HCT116 (cell line): ENCODE results near the gene CHL1. TPM values are rescaled to one million over a fixed set of nuclear protein-coding genes. Genes with fewer than 3 reads are reported as not detected.

Experiments used
- ATAC-seq: fragments of 200-7000 bp; cut with Tn5 transposase; 2 replicates; pipeline ENCODE4 v1.9.1; 2020; ENCODE audit warnings: mild to moderate bottlenecking, moderate library complexity
- BruUV-seq: library from RNA; stranded (reverse); fragments of 400-500 nt; replicated peaks from 2 replicates; lab custom pipeline; 2021; lab: Mats Ljungman, UMichigan
- CTCF ChIA-PET: fragments of 300-600 bp; sonication (Branson Sonifier 250); formaldehyde crosslinking; loops from one replicate; lab custom pipeline; 2021; ENCODE audit warnings: antibody characterized with exemption; lab: Charles Lee
- POLR2A ChIA-PET: fragments of 300-600, 350-600 bp; sonication (Branson Sonifier 250); formaldehyde crosslinking; loops from one replicate; lab custom pipeline; 2021; ENCODE audit warnings: antibody characterized with exemption; lab: Charles Lee
- RAD21 ChIA-PET, 2 experiments: fragments of 300-600 bp; sonication (Branson Sonifier 250); formaldehyde crosslinking; loops; one replicate each; lab custom pipeline; 2023; ENCODE audit warnings: low total read pairs in 2 of 2; ENCODE audit not compliant: uncharacterized antibody in 2 of 2, unreplicated experiment in 2 of 2, low non-redundant PET in 1 of 2; lab: Charles Lee
- DNase-seq: peaks from one replicate; pipeline ENCODE4 v3.0.0-alpha.2; 2010; ENCODE audit warnings: low read depth, low spot score
- H2AFZ ChIP-seq: fragments of 200-600 bp; shearing (Covaris generic), sonication (generic); 2 replicates; pipeline ENCODE4 v1.6.1; 2017; ENCODE audit warnings: low read depth, mixed run types, mixed read lengths, antibody characterized with exemption, low read length; ENCODE audit not compliant: poor library complexity, severe bottlenecking
- H3K27ac ChIP-seq: 2 replicates; pipeline ENCODE4 v1.5.1; 2012; ENCODE audit warnings: low read depth, low read length
- H3K27me3 ChIP-seq: fragments of 200-600 bp; sonication (generic); 2 replicates; pipeline ENCODE4 v1.6.1; 2016; ENCODE audit warnings: mixed run types, low read length, mixed read lengths; ENCODE audit not compliant: insufficient read depth
- H3K36me3 ChIP-seq, 2 experiments: fragments of 200-500 bp in 1 of 2; fragments of 200-600 bp in 1 of 2; sonication (Bioruptor generic) in 1 of 2; sonication (generic) in 1 of 2; 2 replicates each; pipeline versions ENCODE4 v1.5.1 to v1.6.1; 2014 to 2016; ENCODE audit warnings: low read length in 2 of 2, inconsistent platforms in 1 of 2, mixed read lengths in 1 of 2, mixed run types in 1 of 2; ENCODE audit not compliant: insufficient read depth in 2 of 2, control insufficient read depth in 1 of 2
- H3K4me1 ChIP-seq, 2 experiments: fragments of 200-600 bp in 1 of 2; sonication (generic) in 1 of 2; 2 replicates each; pipeline versions ENCODE4 v1.5.1 to v1.6.1; 2012 to 2017; ENCODE audit warnings: low read length in 2 of 2, inconsistent platforms in 1 of 2, mild to moderate bottlenecking in 1 of 2, mixed read lengths in 1 of 2, mixed run types in 1 of 2, moderate library complexity in 1 of 2; ENCODE audit not compliant: insufficient read depth in 2 of 2, control insufficient read depth in 1 of 2
- H3K4me2 ChIP-seq: fragments of 200-600 bp; sonication (generic); 2 replicates; pipeline ENCODE4 v1.6.1; 2017; ENCODE audit warnings: mixed run types, low read length, mixed read lengths
- H3K4me3 ChIP-seq, 2 experiments: fragments of 200-600 bp in 1 of 2; sonication (generic) in 1 of 2; replicated peaks in 1 of 2; 2 replicates each; pipeline ENCODE4 v1.5.1; 2011 to 2016; ENCODE audit warnings: low read length in 2 of 2, control low read depth in 1 of 2, low read depth in 1 of 2, mild to moderate bottlenecking in 1 of 2, mixed read lengths in 1 of 2, mixed run types in 1 of 2
- H3K79me2 ChIP-seq: fragments of 200-600 bp; sonication (generic); 2 replicates; pipeline ENCODE4 v1.6.1; 2017; ENCODE audit warnings: mild to moderate bottlenecking, mixed run types, low read length, moderate library complexity, mixed read lengths; ENCODE audit not compliant: insufficient read depth
- H3K9ac ChIP-seq: fragments of 200-600 bp; sonication (generic); 2 replicates; pipeline ENCODE4 v1.6.1; 2016; ENCODE audit warnings: low read length, mixed read lengths
- H3K9me2 ChIP-seq: fragments of 200-600 bp; sonication (generic), shearing (Covaris generic); 2 replicates; pipeline ENCODE4 v1.6.1; 2017; ENCODE audit warnings: mixed run types, mild to moderate bottlenecking, moderate library complexity; ENCODE audit not compliant: insufficient read depth
- H3K9me3 ChIP-seq, 2 experiments: fragments of 200-500 bp in 1 of 2; fragments of 200-600 bp in 1 of 2; sonication (Bioruptor generic) in 1 of 2; sonication (generic) in 1 of 2; 2 replicates each; pipeline ENCODE4 v1.6.1; 2014 to 2017; ENCODE audit warnings: low read length in 2 of 2, mixed read lengths in 2 of 2, inconsistent platforms in 1 of 2, low read depth in 1 of 2, mild to moderate bottlenecking in 1 of 2, mixed run types in 1 of 2, moderate library complexity in 1 of 2; ENCODE audit not compliant: control insufficient read depth in 1 of 2, insufficient read depth in 1 of 2
- H4K20me1 ChIP-seq: fragments of 200-600 bp; sonication (generic), shearing (Covaris generic); 2 replicates; pipeline ENCODE4 v1.6.1; 2017; ENCODE audit warnings: mixed run types, mild to moderate bottlenecking, moderate library complexity; ENCODE audit not compliant: insufficient read depth
- ATF3 ChIP-seq: IDR thresholded peaks from 2 replicates; pipeline ENCODE4 v1.6.1; 2012
- CEBPB ChIP-seq: IDR thresholded peaks from 2 replicates; pipeline ENCODE4 v1.6.1; 2012; ENCODE audit warnings: low read depth
- CTCF ChIP-seq, 3 experiments: fragments of 200-600 bp in 1 of 3; sonication (generic) in 1 of 3; IDR thresholded peaks in 2 of 3; conservative IDR thresholded peaks in 1 of 3; 2 replicates each; pipeline ENCODE4 v1.5.1; 2012 to 2017; ENCODE audit warnings: low read depth in 2 of 3, low read length in 2 of 3, antibody characterized with exemption in 1 of 3, borderline replicate concordance in 1 of 3, control low read depth in 1 of 3, mild to moderate bottlenecking in 1 of 3, mixed read lengths in 1 of 3, mixed run types in 1 of 3, moderate library complexity in 1 of 3; ENCODE audit not compliant: insufficient read depth in 1 of 3
- EGR1 ChIP-seq: IDR thresholded peaks from 2 replicates; pipeline ENCODE4 v1.6.1; 2012; ENCODE audit warnings: low read depth
- ELF1 ChIP-seq: IDR thresholded peaks from 2 replicates; pipeline ENCODE4 v1.6.1; 2012; ENCODE audit warnings: low read depth, borderline replicate concordance
- EZH2 ChIP-seq: fragments of 200-600 bp; sonication (generic); IDR thresholded peaks from 2 replicates; pipeline ENCODE4 v1.6.1; 2017; ENCODE audit warnings: antibody characterized with exemption, mixed run types
- FOSL1 ChIP-seq: IDR thresholded peaks from 2 replicates; pipeline ENCODE4 v1.6.1; 2012; ENCODE audit warnings: low read depth
- JUND ChIP-seq: IDR thresholded peaks from 2 replicates; pipeline ENCODE4 v1.6.1; 2012
- POLR2A ChIP-seq: IDR thresholded peaks from 2 replicates; pipeline ENCODE4 v1.7.0; 2011; ENCODE audit warnings: borderline replicate concordance; ENCODE audit not compliant: insufficient read depth, insufficient read length; ENCODE audit errors: extremely low read depth
- POLR2AphosphoS5 ChIP-seq: IDR thresholded peaks from 2 replicates; pipeline ENCODE4 v1.6.1; 2011; ENCODE audit warnings: mild to moderate bottlenecking, low read depth, low read length, moderate library complexity
- RAD21 ChIP-seq: IDR thresholded peaks from 2 replicates; pipeline ENCODE4 v1.6.1; 2012; ENCODE audit warnings: low read depth, mild to moderate bottlenecking
- SIN3A ChIP-seq: IDR thresholded peaks from 2 replicates; pipeline ENCODE4 v1.6.1; 2012; ENCODE audit warnings: low read depth
- SP1 ChIP-seq: IDR thresholded peaks from 2 replicates; pipeline ENCODE4 v1.6.1; 2012; ENCODE audit warnings: low read depth
- TCF7L2 ChIP-seq: IDR thresholded peaks from 2 replicates; pipeline ENCODE4 v1.7.0; 2011; ENCODE audit warnings: borderline replicate concordance, inconsistent platforms; ENCODE audit not compliant: insufficient read depth, insufficient read length; ENCODE audit errors: extremely low read depth
- YY1 ChIP-seq: IDR thresholded peaks from 2 replicates; pipeline ENCODE4 v1.6.1; 2011; ENCODE audit warnings: low read length, low read depth, moderate library complexity, mild to moderate bottlenecking; ENCODE audit not compliant: insufficient replicate concordance; ENCODE audit errors: extremely low read depth
- intact Hi-C: fragments of 100-400 bp; cut with micrococcal nuclease; formaldehyde crosslinking; loops from 2 replicates; pipeline ENCODE4 v1.10.0; 2022
- total RNA-seq: library from RNA; stranded (reverse); gene quantifications from one replicate; pipeline ENCODE4 v1.2.1, GENCODE V29; 2021; ENCODE audit not compliant: unreplicated experiment
- TF ChIP-seq, protein P1 (sequence below): IDR thresholded peaks from 2 replicates; pipeline ENCODE4 v1.6.1; 2012; ENCODE audit warnings: low read depth
- TF ChIP-seq, protein P2 (sequence below): IDR thresholded peaks from 2 replicates; pipeline ENCODE4 v1.6.1; 2011; ENCODE audit warnings: mild to moderate bottlenecking, low read length, moderate library complexity; ENCODE audit not compliant: insufficient replicate concordance; ENCODE audit errors: extremely low read depth

The CHL1 gene
- total RNA-seq, 1 experiment from 2014 or later = not detected

DNA sequence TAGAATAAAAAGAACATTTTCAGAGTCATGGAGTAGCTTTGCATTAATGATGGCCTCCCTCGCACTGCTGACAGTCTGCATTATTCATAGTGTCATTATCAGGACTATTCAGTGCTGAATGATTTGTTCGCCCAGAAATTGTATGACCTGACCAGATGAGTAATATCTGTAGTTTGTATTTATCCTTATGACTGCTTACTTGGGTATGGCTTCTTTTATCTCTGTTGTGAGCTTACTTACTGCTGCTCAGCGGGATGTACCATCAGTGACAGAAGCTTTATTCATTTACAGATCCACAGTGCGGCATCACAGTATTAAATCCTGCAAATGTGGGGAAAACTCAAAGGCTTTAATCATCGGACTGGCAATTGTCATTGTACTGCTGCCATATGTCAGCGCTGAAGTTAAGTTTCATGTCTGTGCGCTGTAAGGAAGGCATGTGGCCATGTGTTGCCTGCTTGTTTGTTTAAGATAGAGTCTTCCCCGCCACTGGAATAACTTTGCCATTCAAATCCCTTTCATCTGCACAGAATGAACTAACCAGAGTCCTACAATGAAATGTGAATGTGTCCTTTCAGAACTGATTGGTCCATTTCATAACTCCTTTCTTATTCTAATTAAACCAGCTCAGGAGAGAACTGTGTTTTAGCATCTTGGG is 262.2 kb downstream of the CHL1 start:
- H3K27me3 ChIP-seq = no peaks in the 10 kb centered on the region
- BruUV-seq = no TSS peak
- DNase-seq (no peak), ATAC-seq (no peak)
- no peak overlapping the region for H3K4me3 ChIP-seq
- no peak overlapping the region for H3K4me2 ChIP-seq
- no peaks in the 10 kb centered on the region for H3K9me2 ChIP-seq
- H2AFZ ChIP-seq = no peak overlapping the region
- H4K20me1 ChIP-seq = no peaks in the 10 kb centered on the region
- ChIA-PET POLR2A (no interaction called here), CTCF (no interaction called here), RAD21 (no interaction called here)
- no peaks in the 10 kb centered on the region for H3K79me2 ChIP-seq
- no peaks in the 10 kb centered on the region for H3K36me3 ChIP-seq
- H3K4me1 ChIP-seq = no peaks in the 10 kb centered on the region
- H3K27ac ChIP-seq = no peak overlapping the region
- intact Hi-C loops = no loop called here
- H3K9ac ChIP-seq = no peak overlapping the region
- H3K9me3 ChIP-seq = peaks cover 5 to 23% of the 10 kb centered on the region in 2 experiments; a peak in 3 of 4 replicates
- TF ChIP-seq JUND = no peak
- TF ChIP-seq CTCF (IDR thresholded peaks at IDR 0.05 in 2 of 3, conservative IDR thresholded peaks at IDR 0.05 in 1 of 3; ENCODE audit: borderline replicate concordance in 1 of 3, insufficient read depth in 1 of 3, low read depth in 2 of 3, low read length in 2 of 3) = no peak
- TF ChIP-seq, protein P1, sequence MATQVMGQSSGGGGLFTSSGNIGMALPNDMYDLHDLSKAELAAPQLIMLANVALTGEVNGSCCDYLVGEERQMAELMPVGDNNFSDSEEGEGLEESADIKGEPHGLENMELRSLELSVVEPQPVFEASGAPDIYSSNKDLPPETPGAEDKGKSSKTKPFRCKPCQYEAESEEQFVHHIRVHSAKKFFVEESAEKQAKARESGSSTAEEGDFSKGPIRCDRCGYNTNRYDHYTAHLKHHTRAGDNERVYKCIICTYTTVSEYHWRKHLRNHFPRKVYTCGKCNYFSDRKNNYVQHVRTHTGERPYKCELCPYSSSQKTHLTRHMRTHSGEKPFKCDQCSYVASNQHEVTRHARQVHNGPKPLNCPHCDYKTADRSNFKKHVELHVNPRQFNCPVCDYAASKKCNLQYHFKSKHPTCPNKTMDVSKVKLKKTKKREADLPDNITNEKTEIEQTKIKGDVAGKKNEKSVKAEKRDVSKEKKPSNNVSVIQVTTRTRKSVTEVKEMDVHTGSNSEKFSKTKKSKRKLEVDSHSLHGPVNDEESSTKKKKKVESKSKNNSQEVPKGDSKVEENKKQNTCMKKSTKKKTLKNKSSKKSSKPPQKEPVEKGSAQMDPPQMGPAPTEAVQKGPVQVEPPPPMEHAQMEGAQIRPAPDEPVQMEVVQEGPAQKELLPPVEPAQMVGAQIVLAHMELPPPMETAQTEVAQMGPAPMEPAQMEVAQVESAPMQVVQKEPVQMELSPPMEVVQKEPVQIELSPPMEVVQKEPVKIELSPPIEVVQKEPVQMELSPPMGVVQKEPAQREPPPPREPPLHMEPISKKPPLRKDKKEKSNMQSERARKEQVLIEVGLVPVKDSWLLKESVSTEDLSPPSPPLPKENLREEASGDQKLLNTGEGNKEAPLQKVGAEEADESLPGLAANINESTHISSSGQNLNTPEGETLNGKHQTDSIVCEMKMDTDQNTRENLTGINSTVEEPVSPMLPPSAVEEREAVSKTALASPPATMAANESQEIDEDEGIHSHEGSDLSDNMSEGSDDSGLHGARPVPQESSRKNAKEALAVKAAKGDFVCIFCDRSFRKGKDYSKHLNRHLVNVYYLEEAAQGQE = no peak
- no peak for TF ChIP-seq EZH2
- TF ChIP-seq EGR1 = no peak
- no peak for TF ChIP-seq YY1
- TF ChIP-seq SIN3A = no peak
- TF ChIP-seq FOSL1 = no peak
- TF ChIP-seq SP1 = no peak
- no peak for TF ChIP-seq ELF1
- TF ChIP-seq POLR2A = no peak
- TF ChIP-seq TCF7L2 = no peak
- no peak for TF ChIP-seq CEBPB
- TF ChIP-seq ATF3 = no peak
- TF ChIP-seq POLR2AphosphoS5 = no peak
- TF ChIP-seq, protein P2, sequence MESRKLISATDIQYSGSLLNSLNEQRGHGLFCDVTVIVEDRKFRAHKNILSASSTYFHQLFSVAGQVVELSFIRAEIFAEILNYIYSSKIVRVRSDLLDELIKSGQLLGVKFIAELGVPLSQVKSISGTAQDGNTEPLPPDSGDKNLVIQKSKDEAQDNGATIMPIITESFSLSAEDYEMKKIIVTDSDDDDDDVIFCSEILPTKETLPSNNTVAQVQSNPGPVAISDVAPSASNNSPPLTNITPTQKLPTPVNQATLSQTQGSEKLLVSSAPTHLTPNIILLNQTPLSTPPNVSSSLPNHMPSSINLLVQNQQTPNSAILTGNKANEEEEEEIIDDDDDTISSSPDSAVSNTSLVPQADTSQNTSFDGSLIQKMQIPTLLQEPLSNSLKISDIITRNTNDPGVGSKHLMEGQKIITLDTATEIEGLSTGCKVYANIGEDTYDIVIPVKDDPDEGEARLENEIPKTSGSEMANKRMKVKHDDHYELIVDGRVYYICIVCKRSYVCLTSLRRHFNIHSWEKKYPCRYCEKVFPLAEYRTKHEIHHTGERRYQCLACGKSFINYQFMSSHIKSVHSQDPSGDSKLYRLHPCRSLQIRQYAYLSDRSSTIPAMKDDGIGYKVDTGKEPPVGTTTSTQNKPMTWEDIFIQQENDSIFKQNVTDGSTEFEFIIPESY = no peak
- no peak for TF ChIP-seq RAD21
